Lower lobe of right lung (tissue), 2 donors: ENCODE results near the gene FRMD4A. TPM values are rescaled to one million over a fixed set of nuclear protein-coding genes. Genes with fewer than 3 reads are reported as not detected.
"Not testable (repeated sequence)": the region's sequence is repeated elsewhere in the genome, so short reads cannot be mapped to it uniquely, and the experiment has no call there.

Experiments
- ATAC-seq, 2 donors: fragments of 200-7000 bp; cut with Tn5 transposase; one replicate each; pipeline ENCODE4 v1.9.1; 2020 to 2022; ENCODE audit warnings: mild to moderate bottlenecking in 2 of 2, moderate library complexity in 2 of 2
- DNase-seq: peaks from one replicate; pipeline ENCODE4 v3.0.0-alpha.2; 2020
- H3K27ac ChIP-seq: fragments of 200-600 bp; one replicate; pipeline ENCODE4 v1.8.0; 2022
- H3K27me3 ChIP-seq: fragments of 200-600 bp; one replicate; pipeline ENCODE4 v1.8.0; 2022; ENCODE audit warnings: low read depth
- H3K36me3 ChIP-seq: fragments of 200-600 bp; one replicate; pipeline ENCODE4 v1.8.0; 2022; ENCODE audit warnings: mild to moderate bottlenecking
- H3K4me1 ChIP-seq: fragments of 200-600 bp; one replicate; pipeline ENCODE4 v1.8.0; 2022
- H3K4me3 ChIP-seq: fragments of 200-600 bp; one replicate; pipeline ENCODE4 v1.8.0; 2022; ENCODE audit warnings: mild to moderate bottlenecking
- H3K9me3 ChIP-seq: fragments of 200-600 bp; one replicate; pipeline ENCODE4 v1.8.0; 2022
- intact Hi-C: fragments of 100-400 bp; cut with DNase I; formaldehyde crosslinking; loops from one replicate; pipeline ENCODE4 v1.11.0; 2022
- total RNA-seq: library from RNA; stranded (reverse); fragmentation: NEBNext Ultra II Directional; extraction: Animal tissue kit (Norgen Biotek cat#: 25700); gene quantifications from one replicate; pipeline ENCODE4 v1.2.1, GENCODE V29; 2021
- TF ChIP-seq, protein P1 (sequence below): fragments of 200-600 bp; IDR thresholded peaks from one replicate; pipeline ENCODE4 v1.8.0; 2022; ENCODE audit warnings: antibody characterized with exemption, mild to moderate bottlenecking
- donor health status: DM: no; HTN: yes; CAD: no; lungs with severe emphysema.

The FRMD4A gene
- total RNA-seq, 1 donor from 2014 or later = 64.8 TPM

DNA sequence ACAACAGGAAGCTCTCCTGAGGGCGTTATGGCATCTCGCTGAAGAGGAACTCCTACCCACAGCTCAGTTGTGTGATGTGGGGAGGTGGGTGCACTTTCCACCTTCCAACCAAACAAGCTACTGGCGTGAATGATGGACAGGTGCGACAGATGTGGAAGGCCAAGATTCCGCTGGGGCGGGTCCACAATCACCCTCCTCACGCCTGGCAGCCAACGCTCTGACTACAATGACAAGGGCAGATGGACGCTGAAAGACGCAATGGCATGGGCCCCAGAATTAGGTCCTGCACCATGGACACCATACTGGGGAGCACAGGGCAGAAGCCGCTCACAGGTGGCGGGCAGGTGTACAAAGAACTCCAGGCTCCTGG, 461.4 kb downstream of the FRMD4A start:
- intact Hi-C loops = no loop called here
- no peaks in the 10 kb centered on the region for H3K36me3 ChIP-seq
- no peaks in the 10 kb centered on the region for H3K27me3 ChIP-seq
- H3K4me3 ChIP-seq = no peak overlapping the region
- H3K4me1 ChIP-seq = peaks cover 17% of the 10 kb centered on the region
- no peak for DNase-seq
- TF ChIP-seq, protein P1, sequence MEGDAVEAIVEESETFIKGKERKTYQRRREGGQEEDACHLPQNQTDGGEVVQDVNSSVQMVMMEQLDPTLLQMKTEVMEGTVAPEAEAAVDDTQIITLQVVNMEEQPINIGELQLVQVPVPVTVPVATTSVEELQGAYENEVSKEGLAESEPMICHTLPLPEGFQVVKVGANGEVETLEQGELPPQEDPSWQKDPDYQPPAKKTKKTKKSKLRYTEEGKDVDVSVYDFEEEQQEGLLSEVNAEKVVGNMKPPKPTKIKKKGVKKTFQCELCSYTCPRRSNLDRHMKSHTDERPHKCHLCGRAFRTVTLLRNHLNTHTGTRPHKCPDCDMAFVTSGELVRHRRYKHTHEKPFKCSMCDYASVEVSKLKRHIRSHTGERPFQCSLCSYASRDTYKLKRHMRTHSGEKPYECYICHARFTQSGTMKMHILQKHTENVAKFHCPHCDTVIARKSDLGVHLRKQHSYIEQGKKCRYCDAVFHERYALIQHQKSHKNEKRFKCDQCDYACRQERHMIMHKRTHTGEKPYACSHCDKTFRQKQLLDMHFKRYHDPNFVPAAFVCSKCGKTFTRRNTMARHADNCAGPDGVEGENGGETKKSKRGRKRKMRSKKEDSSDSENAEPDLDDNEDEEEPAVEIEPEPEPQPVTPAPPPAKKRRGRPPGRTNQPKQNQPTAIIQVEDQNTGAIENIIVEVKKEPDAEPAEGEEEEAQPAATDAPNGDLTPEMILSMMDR = no peak
- no peak for ATAC-seq
- no peak overlapping the region for H3K27ac ChIP-seq
- no peaks in the 10 kb centered on the region for H3K9me3 ChIP-seq

DNA sequence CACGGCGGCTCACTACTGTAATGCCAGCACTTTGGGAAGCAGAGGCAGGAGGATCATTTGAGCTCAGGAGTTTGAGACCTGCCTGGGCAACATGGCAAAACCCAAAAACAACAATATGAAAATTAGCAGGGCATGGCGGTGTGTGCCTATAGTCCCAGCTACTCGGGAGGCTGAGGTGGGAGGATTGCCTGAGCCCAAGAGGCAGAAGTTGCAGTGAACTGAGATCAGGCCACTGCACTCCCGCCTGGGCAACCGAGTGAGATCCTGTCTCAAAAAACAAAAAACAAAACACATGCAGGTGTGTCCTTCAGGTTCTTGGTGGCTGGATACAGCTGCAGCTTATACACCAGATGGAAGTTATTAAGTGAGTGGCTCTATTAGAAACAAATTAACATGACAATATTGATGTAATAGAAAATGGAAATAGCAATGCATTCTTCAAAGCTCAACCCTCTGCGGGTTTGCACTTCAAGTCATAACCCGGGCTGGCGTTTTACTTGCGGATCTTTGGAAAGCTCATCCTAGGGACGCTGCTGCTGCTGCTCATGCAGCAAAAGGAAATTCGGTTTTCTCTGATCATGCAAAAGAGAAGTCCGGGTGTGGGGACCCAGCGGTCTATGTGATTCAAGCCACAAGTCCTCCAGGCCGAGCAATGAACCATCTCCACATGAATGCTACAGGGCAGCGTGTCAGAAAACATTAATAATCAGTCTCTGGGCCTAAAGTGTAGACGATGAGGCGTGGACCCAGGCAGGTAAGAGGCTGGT, 462.0 kb downstream of the FRMD4A start:
- intact Hi-C loops = no loop called here
- DNase-seq = no peak

GRCh38 chr10:13867822-13868221, 462.9 kb downstream of the FRMD4A start:
- H3K27me3 ChIP-seq = no peaks in the 10 kb centered on the region
- DNase-seq (no peak), ATAC-seq (no peak)
- H3K4me1 ChIP-seq = peaks cover 17% of the 10 kb centered on the region
- no peaks in the 10 kb centered on the region for H3K36me3 ChIP-seq
- H3K9me3 ChIP-seq = no peaks in the 10 kb centered on the region
- TF ChIP-seq, protein P1 = no peak
- H3K4me3 ChIP-seq = no peak overlapping the region
- no peak overlapping the region for H3K27ac ChIP-seq
- intact Hi-C loops = no loop called here

More for the DNA sequence above, 462.0 kb downstream of the FRMD4A start:
- Histone ChIP-seq H3K27ac (no peak overlapping the region), H3K4me3 (no peak overlapping the region), H3K36me3 (no peaks in the 10 kb centered on the region), H3K27me3 (no peaks in the 10 kb centered on the region), H3K9me3 (no peaks in the 10 kb centered on the region), H3K4me1 (peaks cover 17% of the 10 kb centered on the region)
- TF ChIP-seq, protein P1 = no peak
- no peak for ATAC-seq

DNA sequence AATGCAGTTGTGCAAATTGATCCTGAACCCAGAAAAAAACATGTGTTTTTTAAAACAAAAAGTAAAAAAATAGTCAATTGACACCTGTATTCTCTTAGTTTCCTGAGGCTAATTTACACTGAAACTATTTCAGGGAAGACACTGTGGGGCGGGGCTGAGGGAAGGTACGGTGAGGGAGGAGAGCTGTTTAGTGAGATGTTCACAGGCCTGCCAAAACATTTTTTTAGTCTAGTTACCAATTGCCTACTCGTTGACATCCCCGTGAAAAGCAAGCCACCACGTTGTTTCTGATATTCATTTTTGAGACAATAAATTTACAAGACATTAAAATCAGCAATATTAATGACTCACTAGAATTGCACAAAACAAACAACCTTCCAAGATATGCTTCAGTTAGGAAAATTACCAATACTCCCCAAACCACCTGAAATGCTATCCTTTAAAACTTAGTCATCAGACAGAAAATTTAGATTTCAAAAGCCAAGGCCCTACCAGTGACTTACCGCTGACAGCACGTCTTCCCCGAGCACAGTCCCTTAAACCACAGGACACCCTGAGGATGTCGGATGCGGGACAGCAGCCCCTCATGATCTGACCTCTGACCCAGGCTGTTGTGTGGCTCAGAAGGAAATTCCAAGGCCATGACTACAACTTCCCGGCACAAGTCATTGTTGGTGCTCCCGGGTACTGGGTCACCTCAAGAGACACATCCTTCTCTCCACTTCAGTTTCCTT, 464.8 kb downstream of the FRMD4A start:
- no peaks in the 10 kb centered on the region for H3K36me3 ChIP-seq
- no peaks in the 10 kb centered on the region for H3K27me3 ChIP-seq
- TF ChIP-seq, protein P1 = no peak
- intact Hi-C loops = no loop called here
- H3K4me1 ChIP-seq = peaks cover 11% of the 10 kb centered on the region
- DNase-seq = no peak
- no peaks in the 10 kb centered on the region for H3K9me3 ChIP-seq
- H3K4me3 ChIP-seq = no peak overlapping the region
- no peak for ATAC-seq
- H3K27ac ChIP-seq = no peak overlapping the region

DNA sequence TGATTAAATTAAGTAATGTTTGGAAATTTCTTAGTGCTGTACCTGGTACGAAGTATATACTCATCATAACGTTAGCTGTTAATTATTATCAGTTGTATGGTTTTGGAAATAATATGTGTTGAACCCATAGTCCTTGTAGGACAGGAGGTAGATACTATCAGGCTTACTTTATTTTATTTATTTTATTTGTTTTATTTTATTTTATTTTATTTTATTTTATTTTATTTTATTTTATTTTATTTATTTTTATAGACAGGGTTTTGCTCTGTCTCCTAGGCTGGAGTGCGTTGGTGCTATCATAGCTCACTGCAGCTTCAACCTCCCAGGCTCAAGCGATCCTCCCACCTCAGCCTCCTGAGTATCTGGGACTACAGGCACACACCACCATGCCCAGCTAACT, 465.5 kb downstream of the FRMD4A start:
- H3K9me3 ChIP-seq, intact Hi-C loops, DNase-seq, H3K27ac ChIP-seq, H3K27me3 ChIP-seq, H3K4me3 ChIP-seq, ATAC-seq, H3K4me1 ChIP-seq, H3K36me3 ChIP-seq: not testable (repeated sequence)
